CD14-positive monocyte (primary cell): ENCODE measurements around the gene FRS2. TPM values are rescaled to one million over a fixed set of nuclear protein-coding genes. Genes with fewer than 3 reads are reported as not detected.

ENCODE experiments used
- DNase-seq, 3 donors: peaks; one replicate each; pipeline ENCODE4 v3.0.0-alpha.2; 2011 to 2022
- H2AFZ ChIP-seq: 2 replicates; pipeline ENCODE4 v1.6.0; 2012; ENCODE audit warnings: mild to moderate bottlenecking, low read depth, low read length, inconsistent platforms; ENCODE audit not compliant: insufficient read depth, poor library complexity, severe bottlenecking
- H3K27ac ChIP-seq, 2 donors: 1 replicate in 1 of 2; 2 replicates in 1 of 2; pipeline ENCODE4 v1.5.1; 2012 to 2013; ENCODE audit warnings: low read length in 2 of 2, control low read depth in 1 of 2, inconsistent platforms in 1 of 2, low read depth in 1 of 2, mild to moderate bottlenecking in 1 of 2
- H3K27me3 ChIP-seq, 2 donors: one replicate each; pipeline versions ENCODE4 v1.6.0 to v1.6.1; 2011 to 2013; ENCODE audit warnings: low read length in 2 of 2; ENCODE audit not compliant: control insufficient read depth in 2 of 2, insufficient read depth in 2 of 2
- H3K36me3 ChIP-seq, 2 donors: replicated peaks in 1 of 2; 1 replicate in 1 of 2; 2 replicates in 1 of 2; pipeline versions ENCODE4 v1.5.1 to v1.6.1; 2012 to 2013; ENCODE audit warnings: low read length in 2 of 2, control low read depth in 1 of 2, inconsistent platforms in 1 of 2, mild to moderate bottlenecking in 1 of 2; ENCODE audit not compliant: insufficient read depth in 2 of 2, control insufficient read depth in 1 of 2
- H3K4me1 ChIP-seq, 2 donors: 1 replicate in 1 of 2; 2 replicates in 1 of 2; pipeline versions ENCODE4 v1.5.1 to v1.6.1; 2012 to 2013; ENCODE audit warnings: low read length in 2 of 2, control low read depth in 1 of 2, inconsistent platforms in 1 of 2, mild to moderate bottlenecking in 1 of 2, moderate library complexity in 1 of 2; ENCODE audit not compliant: insufficient read depth in 2 of 2, control insufficient read depth in 1 of 2
- H3K4me2 ChIP-seq: replicated peaks from 2 replicates; pipeline ENCODE3; 2012; ENCODE audit warnings: low read length, moderate library complexity, mild to moderate bottlenecking; ENCODE audit not compliant: poor library complexity, severe bottlenecking; ENCODE audit errors: extremely low read depth
- H3K4me3 ChIP-seq, 3 experiments: fragments of 200-600 bp in 1 of 3; sonication (generic) in 1 of 3; replicated peaks in 1 of 3; 1 replicate in 2 of 3; 2 replicates in 1 of 3; pipeline ENCODE4 v1.5.1; 2011 to 2013; ENCODE audit warnings: low read length in 3 of 3, mild to moderate bottlenecking in 3 of 3, control low read depth in 2 of 3, low read depth in 2 of 3, inconsistent platforms in 1 of 3, moderate library complexity in 1 of 3
- H3K79me2 ChIP-seq: 2 replicates; pipeline ENCODE4 v1.6.0; 2012; ENCODE audit warnings: mild to moderate bottlenecking, control low read depth, inconsistent platforms, low read length, moderate library complexity; ENCODE audit not compliant: insufficient read depth
- H3K9ac ChIP-seq: 2 replicates; pipeline ENCODE4 v1.6.0; 2017; ENCODE audit warnings: low read length, mild to moderate bottlenecking; ENCODE audit not compliant: insufficient read depth, poor library complexity, severe bottlenecking
- H3K9me3 ChIP-seq, 2 donors: replicated peaks in 1 of 2; 1 replicate in 1 of 2; 2 replicates in 1 of 2; pipeline versions ENCODE4 v1.5.1 to v1.6.1; 2012 to 2013; ENCODE audit warnings: low read length in 2 of 2, control low read depth in 1 of 2; ENCODE audit not compliant: control insufficient read depth in 1 of 2, insufficient read depth in 1 of 2
- H4K20me1 ChIP-seq: 2 replicates; pipeline ENCODE4 v1.6.0; 2012; ENCODE audit warnings: mild to moderate bottlenecking, low read length, control low read depth, moderate library complexity; ENCODE audit not compliant: insufficient read depth
- H3K27ac Mint-ChIP-seq, 7 donors: one replicate each; pipeline ENCODE4 v1.8.0; 2020; ENCODE audit warnings: mild to moderate bottlenecking in 7 of 7, mixed read lengths in 7 of 7, moderate library complexity in 6 of 7, inconsistent platforms in 2 of 7
- H3K27me3 Mint-ChIP-seq, 3 donors: one replicate each; pipeline ENCODE4 v1.8.0; 2021 to 2022; ENCODE audit warnings: low read depth in 3 of 3, mild to moderate bottlenecking in 3 of 3, mixed read lengths in 3 of 3, moderate library complexity in 3 of 3, inconsistent platforms in 1 of 3
- H3K36me3 Mint-ChIP-seq, 2 donors: one replicate each; pipeline ENCODE4 v1.8.0; 2020; ENCODE audit warnings: mixed read lengths in 2 of 2, inconsistent platforms in 1 of 2, mild to moderate bottlenecking in 1 of 2
- H3K4me1 Mint-ChIP-seq: one replicate; pipeline ENCODE4 v1.8.0; 2020; ENCODE audit warnings: mild to moderate bottlenecking, mixed read lengths
- H3K4me3 Mint-ChIP-seq, 2 donors: one replicate each; pipeline ENCODE4 v1.8.0; 2020; ENCODE audit warnings: mild to moderate bottlenecking in 2 of 2, mixed read lengths in 2 of 2, moderate library complexity in 1 of 2
- H3K9me3 Mint-ChIP-seq, 7 donors: one replicate each; pipeline ENCODE4 v1.8.0; 2020 to 2022; ENCODE audit warnings: mixed read lengths in 7 of 7, mild to moderate bottlenecking in 6 of 7, moderate library complexity in 6 of 7, inconsistent platforms in 2 of 7
- WGBS: methylation state at CpG from one replicate; pipeline ENCODE4 v1.1.5; 2013; ENCODE audit warnings: missing lambda C conversion rate; ENCODE audit not compliant: insufficient coverage; 5-methylcytosine and 5-hydroxymethylcytosine counted together
- intact Hi-C, 2 donors: fragments of 100-400 bp; cut with micrococcal nuclease; formaldehyde crosslinking; loops; one replicate each; pipeline versions ENCODE4 v1.15.0 to v1.15.1; 2023
- polyA plus RNA-seq, 3 donors: library from polyadenylated mRNA; depleted of rRNA in 1 of 3; unstranded in 2 of 3; stranded (reverse) in 1 of 3; fragments of 300-500 nt in 2 of 3; fragments of >200 nt in 1 of 3; fragmentation: Illumina TruSeq in 2 of 3; gene quantifications; 1 replicate in 2 of 3; 2 replicates in 1 of 3; pipeline ENCODE4 v1.2.3, GENCODE V29; 2012 to 2021
- TF ChIP-seq, protein P1 (sequence below): fragments of 200-600 bp; IDR thresholded peaks from one replicate; pipeline ENCODE4 v1.8.0; 2022; ENCODE audit warnings: antibody characterized with exemption, mild to moderate bottlenecking

Gene FRS2
- polyA plus RNA-seq, 3 donors, result 6.8 to 13.6 (median 13.0) TPM

DNA sequence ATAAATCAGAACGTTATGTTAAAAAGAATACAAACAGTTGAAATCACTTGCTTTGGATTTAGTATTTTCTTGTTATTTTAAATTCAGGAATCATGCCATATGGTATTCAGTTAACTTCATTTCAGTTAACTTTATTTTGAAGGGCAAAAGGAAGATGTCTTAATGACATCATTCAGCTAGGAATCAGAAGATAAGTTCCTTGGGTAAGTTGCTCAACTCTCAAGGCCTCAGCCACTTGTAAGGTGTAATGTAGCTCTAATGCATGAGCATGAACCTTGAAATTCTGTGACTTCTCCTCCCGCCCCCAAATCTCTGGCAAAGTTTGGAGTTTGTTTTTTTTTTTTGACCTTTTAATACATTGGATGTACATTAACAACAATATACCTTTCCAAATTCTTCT lies 42.6 kb downstream of the FRS2 start:
- intact Hi-C loops, result no loop called here
- Histone ChIP-seq H3K9ac (no peak overlapping the region), H3K9me3 (no peaks in the 10 kb centered on the region), H3K79me2 (peaks cover 73% of the 10 kb centered on the region), H3K4me1 (no peaks in the 10 kb centered on the region), H3K27me3 (no peaks in the 10 kb centered on the region), H3K4me3 (no peak overlapping the region), H4K20me1 (peaks cover 88% of the 10 kb centered on the region), H3K4me2 (no peak overlapping the region), H3K27ac (no peak overlapping the region), H3K36me3 (no peaks in the 10 kb centered on the region), H2AFZ (no peak overlapping the region)
- TF ChIP-seq, protein P1, sequence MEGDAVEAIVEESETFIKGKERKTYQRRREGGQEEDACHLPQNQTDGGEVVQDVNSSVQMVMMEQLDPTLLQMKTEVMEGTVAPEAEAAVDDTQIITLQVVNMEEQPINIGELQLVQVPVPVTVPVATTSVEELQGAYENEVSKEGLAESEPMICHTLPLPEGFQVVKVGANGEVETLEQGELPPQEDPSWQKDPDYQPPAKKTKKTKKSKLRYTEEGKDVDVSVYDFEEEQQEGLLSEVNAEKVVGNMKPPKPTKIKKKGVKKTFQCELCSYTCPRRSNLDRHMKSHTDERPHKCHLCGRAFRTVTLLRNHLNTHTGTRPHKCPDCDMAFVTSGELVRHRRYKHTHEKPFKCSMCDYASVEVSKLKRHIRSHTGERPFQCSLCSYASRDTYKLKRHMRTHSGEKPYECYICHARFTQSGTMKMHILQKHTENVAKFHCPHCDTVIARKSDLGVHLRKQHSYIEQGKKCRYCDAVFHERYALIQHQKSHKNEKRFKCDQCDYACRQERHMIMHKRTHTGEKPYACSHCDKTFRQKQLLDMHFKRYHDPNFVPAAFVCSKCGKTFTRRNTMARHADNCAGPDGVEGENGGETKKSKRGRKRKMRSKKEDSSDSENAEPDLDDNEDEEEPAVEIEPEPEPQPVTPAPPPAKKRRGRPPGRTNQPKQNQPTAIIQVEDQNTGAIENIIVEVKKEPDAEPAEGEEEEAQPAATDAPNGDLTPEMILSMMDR, result no peak
- H3K36me3 Mint-ChIP-seq, result peaks cover 2 to 3% of the 10 kb centered on the region in 2 donors
- H3K4me1 Mint-ChIP-seq, result peaks cover 12% of the 10 kb centered on the region
- no CpG with 5 or more reads among the region's 2 CpGs for WGBS
- H3K9me3 Mint-ChIP-seq, result no peaks in the 10 kb centered on the region
- DNase-seq, result no peak
- no peaks in the 10 kb centered on the region for H3K27me3 Mint-ChIP-seq
- H3K27ac Mint-ChIP-seq, result no peak overlapping the region
- H3K4me3 Mint-ChIP-seq, result no peak overlapping the region

DNA sequence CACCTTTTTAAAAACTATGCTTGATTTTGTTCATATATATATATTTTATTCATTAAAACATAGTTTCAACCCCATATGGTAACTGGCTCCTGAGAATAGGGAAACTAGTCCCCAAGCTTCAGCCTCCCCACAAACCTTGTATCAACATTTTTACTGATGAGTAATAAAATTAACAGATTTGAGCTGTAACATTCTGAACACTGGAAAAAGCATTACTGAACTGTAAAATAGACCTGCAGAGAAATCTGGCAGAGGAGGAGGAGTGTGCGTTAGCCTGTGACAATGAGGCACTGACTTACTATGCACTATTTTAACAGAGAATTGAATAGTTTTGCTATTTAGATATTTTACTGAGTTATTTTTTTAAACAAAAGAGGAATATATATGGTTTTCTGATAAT lies 43.1 kb downstream of the FRS2 start:
- Mint-ChIP-seq H3K36me3 (peaks cover 1 to 2% of the 10 kb centered on the region in 2 donors), H3K9me3 (peaks cover 0 to under 1% (median 0%) of the 10 kb centered on the region in 7 donors), H3K27ac (peak overlapping the region in 1 of 7 donors; percentile 61), H3K4me1 (peaks cover 12% of the 10 kb centered on the region), H3K27me3 (no peaks in the 10 kb centered on the region), H3K4me3 (no peak overlapping the region)
- H3K36me3 ChIP-seq, result no peaks in the 10 kb centered on the region
- H3K4me1 ChIP-seq, result no peaks in the 10 kb centered on the region
- no CpG with 5 or more reads among the region's 1 CpG for WGBS
- H3K9ac ChIP-seq, result no peak overlapping the region
- TF ChIP-seq, protein P1, result no peak
- no peak for DNase-seq
- H3K27me3 ChIP-seq, result no peaks in the 10 kb centered on the region
- intact Hi-C loops, result no loop called here
- no peaks in the 10 kb centered on the region for H3K9me3 ChIP-seq
- H4K20me1 ChIP-seq, result peaks cover 86% of the 10 kb centered on the region
- H3K4me2 ChIP-seq, result no peak overlapping the region
- no peak overlapping the region for H3K27ac ChIP-seq
- no peak overlapping the region for H2AFZ ChIP-seq
- H3K79me2 ChIP-seq, result peaks cover 77% of the 10 kb centered on the region
- no peak overlapping the region for H3K4me3 ChIP-seq
